IPS-18c (cell line): ENCODE results near the gene IQCE.

Experiments
- H3K4me3 ChIP-seq: 2 replicates; pipeline ENCODE4 v1.7.0; 2013; ENCODE audit warnings: low read depth, mild to moderate bottlenecking, low read length, moderate library complexity; ENCODE audit not compliant: insufficient read depth
- H3K9me3 ChIP-seq: one replicate; pipeline ENCODE4 v1.6.1; 2013; ENCODE audit warnings: mild to moderate bottlenecking, low read length, moderate library complexity; ENCODE audit not compliant: control insufficient read depth, insufficient read depth

The IQCE gene

GRCh38 chr7:2651847-2652735, 93.3 kb downstream of the IQCE start:
- H3K4me3 ChIP-seq: no peak overlapping the region
- H3K9me3 ChIP-seq: no peaks in the 10 kb centered on the region

- Histone ChIP-seq H3K4me3 (no peak overlapping the region), H3K9me3 (no peaks in the 10 kb centered on the region)
Measured at GRCh38 chr7:2652736-2653060, 93.9 kb downstream of the IQCE start.

GRCh38 chr7:2654059-2654458, 95.3 kb downstream of the IQCE start:
- H3K4me3 ChIP-seq: no peak overlapping the region
- H3K9me3 ChIP-seq: no peaks in the 10 kb centered on the region

DNA sequence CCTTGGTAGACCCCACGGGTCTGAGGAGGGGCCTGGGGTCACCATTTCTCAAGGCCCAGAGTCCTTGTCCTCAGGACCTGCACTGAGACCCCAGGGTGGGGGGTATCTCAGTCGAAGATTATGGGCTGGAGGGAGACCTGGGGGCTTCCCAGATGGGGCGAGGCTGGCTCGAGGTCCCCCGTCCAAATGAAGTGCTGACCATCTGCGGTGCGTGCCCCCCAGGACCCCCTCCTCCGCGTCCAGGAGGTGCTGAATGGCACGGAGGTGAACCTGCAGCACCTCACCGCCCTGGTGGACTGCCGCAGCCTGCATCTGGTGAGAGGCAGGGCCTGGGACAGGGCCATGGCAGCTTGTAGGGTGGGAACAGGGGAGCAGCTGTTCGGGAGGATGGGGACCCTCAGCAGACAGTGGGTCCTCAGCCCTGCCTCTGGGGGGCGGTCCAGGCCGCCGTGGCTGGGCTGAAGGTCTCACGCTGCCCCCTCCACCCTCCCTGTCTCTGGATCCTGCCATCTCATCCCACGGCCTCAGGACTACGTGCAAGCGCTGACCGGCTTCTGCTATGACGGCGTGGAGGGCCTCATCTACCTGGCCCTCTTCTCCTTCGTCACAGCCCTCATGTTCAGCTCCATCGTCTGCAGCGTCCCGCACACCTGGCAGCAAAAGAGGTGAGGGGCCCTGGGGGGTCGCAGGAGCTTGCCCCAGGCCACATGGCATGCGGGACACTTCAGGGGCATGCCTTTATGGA, 97.3 kb downstream of the IQCE start:
- Histone ChIP-seq H3K4me3 (no peak overlapping the region), H3K9me3 (no peaks in the 10 kb centered on the region)

DNA sequence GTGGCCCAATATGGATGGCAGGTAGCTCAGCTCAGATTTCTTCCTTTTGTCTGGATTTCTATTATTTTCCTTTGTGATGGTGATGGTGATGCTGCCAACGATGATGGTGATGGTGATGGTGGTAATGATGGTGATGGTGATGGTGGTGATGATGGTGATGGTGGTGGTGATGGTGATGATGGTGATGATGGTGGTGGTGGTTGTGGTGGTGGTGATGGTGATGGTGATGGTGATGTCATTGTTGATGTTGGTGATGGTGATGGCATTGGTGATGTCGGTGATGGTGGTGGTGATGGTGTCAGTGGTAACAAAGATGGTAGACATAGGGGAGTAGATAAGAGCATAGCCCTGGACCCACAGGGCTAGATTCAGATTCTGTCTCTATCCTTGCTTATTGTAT, 98.4 kb downstream of the IQCE start:
- no peak overlapping the region for H3K4me3 ChIP-seq
- no peaks in the 10 kb centered on the region for H3K9me3 ChIP-seq

DNA sequence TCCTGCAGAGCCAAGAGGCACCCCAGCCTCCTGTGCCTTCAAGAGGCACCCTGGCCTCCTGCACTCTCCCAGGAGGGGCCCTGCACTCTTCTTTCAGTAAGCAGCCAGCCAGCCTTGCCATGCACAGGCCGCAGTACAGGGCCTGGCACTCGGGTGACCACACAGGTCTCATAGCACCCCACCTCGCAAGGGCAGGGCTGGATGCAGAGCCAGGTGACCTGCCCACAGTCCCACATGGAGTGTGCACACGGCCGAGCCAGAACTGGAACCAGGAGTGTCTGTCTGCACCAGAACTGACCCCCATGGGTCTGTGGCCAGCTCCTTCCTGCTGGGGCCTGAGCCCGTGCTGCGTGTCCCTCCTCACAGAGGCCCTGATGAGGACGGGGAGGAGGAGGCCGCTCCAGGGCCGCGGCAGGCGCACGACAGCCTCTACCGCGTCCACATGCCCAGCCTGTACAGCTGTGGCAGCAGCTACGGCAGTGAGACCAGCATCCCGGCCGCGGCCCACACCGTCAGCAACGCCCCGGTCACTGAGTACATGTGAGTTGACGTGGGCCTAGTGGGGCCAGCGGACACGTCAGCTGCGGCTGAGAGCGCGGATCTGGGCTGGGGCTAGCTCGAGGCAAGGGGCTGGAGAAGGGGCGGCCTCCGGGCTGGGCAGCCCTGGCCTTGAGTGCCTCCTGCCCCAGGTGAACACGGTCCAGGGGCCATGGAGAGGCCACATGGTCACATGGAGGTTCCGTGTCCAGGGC, 99.3 kb downstream of the IQCE start:
- no peaks in the 10 kb centered on the region for H3K9me3 ChIP-seq
- no peak overlapping the region for H3K4me3 ChIP-seq

DNA sequence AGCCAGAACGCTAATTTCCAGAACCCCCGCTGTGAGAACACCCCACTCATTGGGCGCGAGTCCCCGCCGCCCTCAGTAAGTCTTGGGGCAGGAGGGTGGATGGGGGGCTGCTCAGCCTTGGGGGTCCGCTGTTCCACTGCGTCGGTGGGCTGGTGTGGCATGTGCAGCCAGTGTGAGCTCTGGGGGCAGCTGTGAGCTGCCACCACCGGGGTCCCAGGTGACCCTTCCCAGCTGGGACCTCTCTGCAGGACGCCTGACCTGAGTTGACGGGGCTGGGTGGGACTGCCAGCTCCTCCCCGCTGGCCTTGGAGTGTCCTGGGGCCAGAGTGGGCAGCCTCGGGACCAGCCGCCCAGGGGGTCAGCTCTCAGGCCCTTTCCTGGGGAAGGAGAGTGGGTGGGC, 100.2 kb downstream of the IQCE start:
- Histone ChIP-seq H3K4me3 (no peak overlapping the region), H3K9me3 (no peaks in the 10 kb centered on the region)

- H3K4me3 ChIP-seq: no peak overlapping the region
- H3K9me3 ChIP-seq: no peaks in the 10 kb centered on the region
Measured at GRCh38 chr7:2659556-2660358, 101.0 kb downstream of the IQCE start.

DNA sequence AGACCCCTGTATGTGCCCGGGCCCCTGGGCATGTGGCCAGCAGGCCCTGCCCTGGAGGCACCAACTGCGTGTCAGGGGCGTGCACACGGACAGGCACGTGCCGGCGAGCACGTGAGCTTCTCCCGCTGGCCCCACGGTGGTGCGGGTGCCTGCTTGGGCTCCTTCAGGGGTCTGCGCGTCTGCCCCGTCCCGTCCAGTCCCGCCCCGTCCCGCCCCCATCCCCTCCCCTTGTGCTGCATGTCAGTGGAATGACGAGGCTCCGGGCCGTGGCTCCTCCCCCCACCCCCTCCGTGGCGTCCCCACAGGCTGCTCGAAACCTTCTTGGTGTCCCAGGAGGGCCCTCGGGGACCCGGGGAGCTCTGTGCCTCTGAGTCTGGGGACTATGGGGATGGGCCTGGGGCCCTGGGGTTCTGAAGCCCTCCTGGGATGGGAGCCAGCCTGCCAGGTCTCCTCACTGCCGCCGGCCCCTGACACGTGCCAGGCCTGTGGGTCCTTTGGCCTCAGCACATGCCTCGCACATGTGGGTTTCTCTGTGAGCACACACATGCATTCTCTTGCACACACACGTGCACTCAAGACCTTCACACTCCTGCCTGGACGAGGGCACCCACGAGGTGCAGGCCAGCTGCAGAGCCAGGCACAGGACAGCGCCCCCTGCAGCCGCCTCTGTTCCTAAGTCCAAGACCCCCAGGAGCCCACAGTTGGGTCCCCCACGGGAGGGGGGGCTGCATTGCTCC, 101.7 kb downstream of the IQCE start:
- H3K9me3 ChIP-seq: no peaks in the 10 kb centered on the region
- no peak overlapping the region for H3K4me3 ChIP-seq

- H3K4me3 ChIP-seq: no peak overlapping the region
- no peaks in the 10 kb centered on the region for H3K9me3 ChIP-seq
Measured at GRCh38 chr7:2661096-2661449, 102.3 kb downstream of the IQCE start.

- no peak overlapping the region for H3K4me3 ChIP-seq
- no peaks in the 10 kb centered on the region for H3K9me3 ChIP-seq
Measured at GRCh38 chr7:2661602-2662272, 103.0 kb downstream of the IQCE start.

- no peak overlapping the region for H3K4me3 ChIP-seq
- H3K9me3 ChIP-seq: peaks cover 2% of the 10 kb centered on the region
Measured at GRCh38 chr7:2662273-2663120, 103.7 kb downstream of the IQCE start.

DNA sequence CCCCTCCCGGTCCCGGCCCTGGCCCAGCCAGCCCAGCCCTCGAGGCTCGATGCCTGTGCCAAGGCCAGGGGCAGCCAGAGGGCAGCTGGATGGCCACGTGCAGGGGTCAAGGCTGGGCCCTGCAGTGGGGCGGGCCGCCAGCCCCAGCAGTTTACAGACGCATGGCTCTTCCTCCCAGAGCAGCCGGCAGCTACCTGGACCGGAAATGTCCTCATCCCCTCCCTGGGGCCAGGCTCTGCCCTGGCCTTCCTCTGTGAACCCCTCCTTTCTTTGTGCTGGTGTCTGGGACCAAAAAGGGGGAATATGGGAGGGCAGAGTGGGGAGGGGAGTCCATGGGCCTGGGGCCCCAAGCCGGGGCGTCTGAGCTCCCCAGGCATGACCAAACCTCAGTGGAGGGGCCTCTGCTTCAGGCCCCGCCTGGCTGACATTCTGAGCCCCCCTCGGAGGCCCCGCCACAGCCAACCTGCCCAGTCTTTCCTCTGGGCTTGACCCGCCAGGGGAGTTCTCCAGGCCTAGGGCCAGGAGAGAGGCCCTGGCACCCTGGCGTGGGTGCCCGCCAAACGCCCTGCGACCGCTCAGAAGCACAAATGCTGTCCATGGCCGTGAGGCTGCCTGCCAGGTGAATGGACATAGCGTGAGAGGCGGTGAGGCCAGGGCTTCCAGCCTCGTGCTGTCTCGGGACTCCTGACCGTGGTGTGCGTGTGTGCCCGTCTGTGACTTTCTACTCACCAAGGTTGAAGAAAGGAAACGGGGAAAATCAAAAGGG, 104.5 kb downstream of the IQCE start:
- Histone ChIP-seq H3K4me3 (no peak overlapping the region), H3K9me3 (peaks cover 2% of the 10 kb centered on the region)

DNA sequence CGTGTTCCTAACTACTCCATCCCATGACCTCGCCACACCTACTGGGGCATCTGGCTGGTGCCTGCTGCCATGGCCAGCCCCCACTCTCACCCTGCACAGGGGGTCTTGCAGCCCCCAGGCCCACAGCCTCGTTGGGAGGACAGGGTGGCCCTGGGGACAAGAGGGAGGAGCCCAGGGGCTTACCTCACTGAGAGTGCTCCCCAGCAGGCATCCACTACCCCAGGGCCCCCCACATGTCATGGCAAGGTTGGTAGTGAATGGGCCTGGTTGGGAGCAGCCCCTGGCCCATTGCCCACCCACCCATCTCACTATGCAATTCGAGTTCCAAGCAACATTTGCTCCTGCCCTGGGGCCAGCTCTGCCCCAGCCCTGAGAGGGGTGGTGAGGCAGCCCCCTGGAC, 105.2 kb downstream of the IQCE start:
- H3K4me3 ChIP-seq: no peak overlapping the region

More for the DNA sequence above, 105.2 kb downstream of the IQCE start:
- H3K9me3 ChIP-seq: peaks cover 2% of the 10 kb centered on the region
